Epithelial cell of proximal tubule (primary cell): ENCODE results near the gene ANXA6. TPM values are rescaled to one million over a fixed set of nuclear protein-coding genes. Genes with fewer than 3 reads are reported as not detected.

ENCODE experiments used
- DNase-seq: peaks from one replicate; pipeline ENCODE4 v3.0.0-alpha.2; 2011; ENCODE audit warnings: low read depth
- H3K4me3 ChIP-seq: 2 replicates; pipeline ENCODE4 v1.5.1; 2011; ENCODE audit warnings: low read depth, mild to moderate bottlenecking, low read length
- CTCF ChIP-seq: conservative IDR thresholded peaks from 2 replicates; pipeline ENCODE4 v1.5.1; 2012; ENCODE audit warnings: low read depth, mild to moderate bottlenecking, low read length
- total RNA-seq: library from RNA; depleted of rRNA; stranded (reverse); fragments of >200 nt; gene quantifications from 2 replicates; pipeline ENCODE4 v1.2.3, GENCODE V29; 2015

Gene ANXA6
- total RNA-seq, 1 donor from 2014 or later, result 83.6 TPM

GRCh38 chr5:151144922-151145321 lies 12.7 kb downstream of the ANXA6 start:
- H3K4me3 ChIP-seq, result no peak overlapping the region
- TF ChIP-seq CTCF, result no peak
- DNase-seq, result no peak

- no peak for DNase-seq
- no peak for TF ChIP-seq CTCF
- H3K4me3 ChIP-seq, result no peak overlapping the region
These were observed 13.3 kb downstream of the ANXA6 start for GRCh38 chr5:151144275-151144674.

- no peak for DNase-seq
- H3K4me3 ChIP-seq, result no peak overlapping the region
- no peak for TF ChIP-seq CTCF
These were observed 13.9 kb downstream of the ANXA6 start for GRCh38 chr5:151143645-151144044.

- TF ChIP-seq CTCF, result no peak
- no peak for DNase-seq
- H3K4me3 ChIP-seq, result no peak overlapping the region
These were observed 14.6 kb downstream of the ANXA6 start for GRCh38 chr5:151142933-151143332.

- DNase-seq, result no peak
- no peak for TF ChIP-seq CTCF
- H3K4me3 ChIP-seq, result no peak overlapping the region
These were observed 16.0 kb downstream of the ANXA6 start for GRCh38 chr5:151141535-151141934.

- DNase-seq, result no peak
- TF ChIP-seq CTCF, result no peak
- H3K4me3 ChIP-seq, result no peak overlapping the region
These were observed 16.7 kb downstream of the ANXA6 start for GRCh38 chr5:151140686-151141459.

- DNase-seq, result no peak
- no peak for TF ChIP-seq CTCF
- H3K4me3 ChIP-seq, result no peak overlapping the region
These were observed 17.9 kb downstream of the ANXA6 start for GRCh38 chr5:151139646-151140045.
